H9 (cell line): ENCODE measurements around the gene TRIOBP. TPM values are rescaled to one million over a fixed set of nuclear protein-coding genes. Genes with fewer than 3 reads are reported as not detected.

Experiments
- DNase-seq: peaks from one replicate; pipeline ENCODE4 v3.0.0-alpha.2; 2017
- H2AFZ ChIP-seq: one replicate; pipeline ENCODE4 v1.6.1; 2013; ENCODE audit warnings: mild to moderate bottlenecking, low read length, control low read depth, moderate library complexity
- H2AK5ac ChIP-seq: 2 replicates; pipeline ENCODE4 v1.6.1; 2013; ENCODE audit warnings: low read length, control low read depth, mixed read lengths; ENCODE audit not compliant: insufficient read length
- H2BK120ac ChIP-seq: one replicate; pipeline ENCODE4 v1.6.1; 2013; ENCODE audit warnings: low read depth, mild to moderate bottlenecking, low read length, control low read depth, inconsistent platforms; ENCODE audit not compliant: poor library complexity, severe bottlenecking
- H2BK12ac ChIP-seq: 2 replicates; pipeline ENCODE4 v1.6.1; 2013; ENCODE audit warnings: low read length, control low read depth, mixed read lengths, low read depth; ENCODE audit not compliant: insufficient read length
- H2BK15ac ChIP-seq: 2 replicates; pipeline ENCODE4 v1.6.1; 2013; ENCODE audit warnings: low read depth, low read length, control low read depth
- H2BK20ac ChIP-seq: one replicate; pipeline ENCODE4 v1.6.1; 2013; ENCODE audit warnings: low read depth, mild to moderate bottlenecking, low read length, control low read depth, inconsistent platforms; ENCODE audit not compliant: poor library complexity, severe bottlenecking
- H2BK5ac ChIP-seq: 2 replicates; pipeline ENCODE4 v1.6.1; 2013; ENCODE audit warnings: low read length, control low read depth, mixed read lengths; ENCODE audit not compliant: insufficient read length
- H3K14ac ChIP-seq: 2 replicates; pipeline ENCODE4 v1.6.1; 2013; ENCODE audit warnings: low read length, control low read depth; ENCODE audit not compliant: insufficient read depth
- H3K18ac ChIP-seq: 2 replicates; pipeline ENCODE4 v1.6.1; 2013; ENCODE audit warnings: low read depth, mild to moderate bottlenecking, mixed read lengths, low read length, control low read depth; ENCODE audit not compliant: insufficient read length
- H3K23ac ChIP-seq: 2 replicates; pipeline ENCODE4 v1.6.1; 2013; ENCODE audit warnings: low read length, control low read depth, mixed read lengths, low read depth; ENCODE audit not compliant: insufficient read length
- H3K23me2 ChIP-seq: 2 replicates; pipeline ENCODE4 v1.6.1; 2013; ENCODE audit warnings: low read depth, mild to moderate bottlenecking, mixed read lengths, low read length, control low read depth; ENCODE audit not compliant: insufficient read length, poor library complexity, severe bottlenecking
- H3K27ac ChIP-seq: 2 replicates; pipeline ENCODE4 v1.5.1; 2013; ENCODE audit warnings: low read length, control low read depth, mixed read lengths, low read depth; ENCODE audit not compliant: insufficient read length
- H3K27me3 ChIP-seq: 2 replicates; pipeline ENCODE4 v1.6.1; 2013; ENCODE audit warnings: low read length, control low read depth, inconsistent platforms; ENCODE audit not compliant: insufficient read depth
- H3K4ac ChIP-seq: 2 replicates; pipeline ENCODE4 v1.6.1; 2013; ENCODE audit warnings: low read depth, mild to moderate bottlenecking, control low read depth, inconsistent platforms, low read length, moderate library complexity
- H3K4me1 ChIP-seq: 2 replicates; pipeline ENCODE4 v1.6.1; 2013; ENCODE audit warnings: low read length, control low read depth, inconsistent platforms; ENCODE audit not compliant: insufficient read depth
- H3K4me2 ChIP-seq: 2 replicates; pipeline ENCODE4 v1.6.1; 2013; ENCODE audit warnings: low read length, control low read depth, mixed read lengths; ENCODE audit not compliant: insufficient read length, insufficient read depth
- H3K56ac ChIP-seq: 2 replicates; pipeline ENCODE4 v1.6.1; 2013; ENCODE audit warnings: low read depth, mild to moderate bottlenecking, mixed read lengths, low read length, control low read depth; ENCODE audit not compliant: insufficient read length
- H3K79me1 ChIP-seq: 2 replicates; pipeline ENCODE4 v1.6.1; 2013; ENCODE audit warnings: low read depth, mild to moderate bottlenecking, moderate library complexity, low read length, control low read depth, inconsistent platforms; ENCODE audit not compliant: insufficient read depth, poor library complexity, severe bottlenecking
- H3K79me2 ChIP-seq: 2 replicates; pipeline ENCODE4 v1.6.1; 2013; ENCODE audit warnings: low read length, control low read depth, inconsistent platforms; ENCODE audit not compliant: insufficient read depth
- H3K9ac ChIP-seq: 2 replicates; pipeline ENCODE4 v1.6.1; 2013; ENCODE audit warnings: low read length, control low read depth, mixed read lengths; ENCODE audit not compliant: insufficient read length; ENCODE audit errors: extremely low read depth
- H3K9me3 ChIP-seq: one replicate; pipeline ENCODE4 v1.6.1; 2013; ENCODE audit warnings: low read depth, low read length, inconsistent platforms; ENCODE audit not compliant: control insufficient read depth
- H3T11ph ChIP-seq: one replicate; pipeline ENCODE4 v1.6.1; 2013; ENCODE audit warnings: mild to moderate bottlenecking, low read length, control low read depth, inconsistent platforms
- H4K20me1 ChIP-seq: one replicate; pipeline ENCODE4 v1.6.1; 2013; ENCODE audit not compliant: control insufficient read depth, insufficient read length, insufficient read depth
- H4K5ac ChIP-seq: 2 replicates; pipeline ENCODE4 v1.6.1; 2013; ENCODE audit warnings: low read depth, mild to moderate bottlenecking, mixed read lengths, low read length, control low read depth; ENCODE audit not compliant: insufficient read length
- H4K8ac ChIP-seq: replicated peaks from 2 replicates; pipeline ENCODE4 v1.6.1; 2013; ENCODE audit warnings: low read length, control low read depth, mixed read lengths, low read depth; ENCODE audit not compliant: insufficient read length
- H4K91ac ChIP-seq: 2 replicates; pipeline ENCODE4 v1.6.1; 2013; ENCODE audit warnings: low read depth, mild to moderate bottlenecking, moderate library complexity, mixed read lengths, low read length, control low read depth; ENCODE audit not compliant: insufficient read length
- H3K27ac Mint-ChIP-seq, 3 experiments: 2 replicates in 2 of 3; 3 replicates in 1 of 3; pipeline ENCODE4 v1.8.0; 2020 to 2021; ENCODE audit warnings: mixed read lengths in 3 of 3, mild to moderate bottlenecking in 1 of 3, moderate library complexity in 1 of 3
- H3K27me3 Mint-ChIP-seq: 2 replicates; pipeline ENCODE4 v1.8.0; 2021; ENCODE audit warnings: low read depth, mild to moderate bottlenecking, moderate library complexity, mixed read lengths
- H3K36me3 Mint-ChIP-seq, 3 experiments: 2 replicates in 2 of 3; 3 replicates in 1 of 3; pipeline ENCODE4 v1.8.0; 2020 to 2021; ENCODE audit warnings: low read depth in 3 of 3, mixed read lengths in 3 of 3; ENCODE audit not compliant: insufficient read depth in 1 of 3
- H3K4me1 Mint-ChIP-seq, 2 experiments: 2 replicates each; pipeline ENCODE4 v1.8.0; 2020; ENCODE audit warnings: mixed read lengths in 2 of 2
- H3K4me3 Mint-ChIP-seq, 2 experiments: 2 replicates in 1 of 2; 3 replicates in 1 of 2; pipeline ENCODE4 v1.8.0; 2020 to 2021; ENCODE audit warnings: mild to moderate bottlenecking in 2 of 2, mixed read lengths in 2 of 2, moderate library complexity in 1 of 2
- H3K9me3 Mint-ChIP-seq, 2 experiments: 2 replicates in 1 of 2; 3 replicates in 1 of 2; pipeline ENCODE4 v1.8.0; 2020; ENCODE audit warnings: mild to moderate bottlenecking in 2 of 2, mixed read lengths in 2 of 2, moderate library complexity in 1 of 2
- CTCF ChIP-seq: fragments of 200-600 bp; sonication (generic); conservative IDR thresholded peaks from 3 replicates; pipeline ENCODE4 v1.8.0; 2021; ENCODE audit warnings: antibody characterized with exemption, mild to moderate bottlenecking
- WGBS: extraction: QIAGEN DNeasy Blood & Tissue Kit; methylation state at CpG from one replicate; pipeline ENCODE4 v1.1.7; 2013; ENCODE audit warnings: missing lambda C conversion rate, low lambda C conversion rate, mixed read lengths; ENCODE audit not compliant: insufficient read length; ENCODE audit errors: extremely low coverage; 5-methylcytosine and 5-hydroxymethylcytosine counted together
- total RNA-seq: library from RNA; stranded (reverse); gene quantifications from 2 replicates; pipeline ENCODE4 v1.2.1, GENCODE V29; 2021

TRIOBP gene
- total RNA-seq, 1 experiment from 2014 or later: 52.7 TPM

DNA sequence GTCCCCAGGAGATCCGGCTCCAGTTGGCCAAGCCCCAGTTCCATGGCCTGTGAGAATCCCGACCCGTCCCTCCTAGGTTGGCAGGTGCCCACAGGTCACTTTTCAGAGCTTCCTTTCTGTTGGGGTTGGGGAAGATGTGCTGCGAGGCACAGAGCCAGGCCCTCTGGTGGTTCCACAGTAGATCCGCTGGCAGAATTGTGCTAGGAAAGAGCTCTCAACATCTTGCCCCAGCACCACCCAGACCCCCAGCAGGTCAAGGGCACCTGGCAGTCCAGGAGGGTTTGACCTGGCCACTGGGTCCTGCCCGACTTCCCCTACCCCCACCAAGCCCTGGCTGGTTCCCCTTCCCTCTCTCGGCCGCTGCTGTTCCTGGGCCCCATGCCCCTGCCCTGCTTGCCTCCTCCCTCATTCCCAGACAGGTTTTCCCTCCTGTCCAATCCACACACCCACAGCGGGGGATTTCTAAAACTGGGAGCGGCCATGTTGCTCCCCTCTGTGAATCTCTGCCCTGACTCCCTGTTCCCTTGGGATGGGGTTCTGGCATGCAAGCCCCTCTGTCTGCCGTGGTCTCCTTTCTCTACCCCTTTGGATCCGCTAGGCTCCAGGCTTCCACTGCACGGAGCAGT is 84.7 kb downstream of the TRIOBP start:
- Mint-ChIP-seq H3K4me3 (no peak overlapping the region), H3K9me3 (peaks cover 8 to 12% of the 10 kb centered on the region in 2 experiments; a peak in 4 of 5 replicates)

More for the DNA sequence above, 84.7 kb downstream of the TRIOBP start:
- peak; percentile 55 for TF ChIP-seq CTCF
- H2BK15ac ChIP-seq: no peak overlapping the region
- H3K23ac ChIP-seq: no peak overlapping the region
- WGBS: no CpG with 5 or more reads among the region's 13 CpGs
- no peak overlapping the region for H3K56ac ChIP-seq
- H4K91ac ChIP-seq: no peak overlapping the region
- no peak overlapping the region for H3K14ac ChIP-seq
- no peak overlapping the region for H2BK12ac ChIP-seq
- H4K8ac ChIP-seq: no peak overlapping the region
- H3K79me1 ChIP-seq: no peaks in the 10 kb centered on the region
- peak overlapping the region in 1 of 3 experiments; percentile 88; a peak in 3 of 7 replicates for H3K27ac Mint-ChIP-seq
- no peak overlapping the region for H3T11ph ChIP-seq
- H2AK5ac ChIP-seq: no peak overlapping the region
- no peaks in the 10 kb centered on the region for H3K9me3 ChIP-seq
- no peaks in the 10 kb centered on the region for H3K79me2 ChIP-seq
- H3K27me3 ChIP-seq: no peaks in the 10 kb centered on the region; the same call in 1 of the 2 replicates
- H3K36me3 Mint-ChIP-seq: no peaks in the 10 kb centered on the region
- no peak overlapping the region for H3K18ac ChIP-seq
- H3K23me2 ChIP-seq: no peaks in the 10 kb centered on the region
- H3K4me2 ChIP-seq: no peak overlapping the region
- H2AFZ ChIP-seq: no peak overlapping the region
- no peak overlapping the region for H2BK120ac ChIP-seq
- H2BK5ac ChIP-seq: no peak overlapping the region
- H3K4ac ChIP-seq: no peak overlapping the region
- no peak overlapping the region for H4K5ac ChIP-seq
- no peaks in the 10 kb centered on the region for H4K20me1 ChIP-seq
- DNase-seq: peak; percentile 52
- H3K9ac ChIP-seq: no peak overlapping the region
- peaks cover 70% of the 10 kb centered on the region for H3K27me3 Mint-ChIP-seq
- H3K27ac ChIP-seq: no peak overlapping the region
- H2BK20ac ChIP-seq: no peak overlapping the region
- no peaks in the 10 kb centered on the region for H3K4me1 ChIP-seq
- peaks cover 12 to 17% of the 10 kb centered on the region in 2 experiments for H3K4me1 Mint-ChIP-seq
